Osteoblast (primary cell): Measurements from ENCODE around the gene KBTBD8. TPM values are rescaled to one million over a fixed set of nuclear protein-coding genes. Genes with fewer than 3 reads are reported as not detected.

ENCODE experiments used
- DNase-seq: peaks from one replicate; pipeline ENCODE4 v3.0.0; 2011; ENCODE audit warnings: low spot score, mixed read lengths; ENCODE audit not compliant: insufficient read length; ENCODE audit errors: missing footprints
- H2AFZ ChIP-seq: 2 replicates; pipeline ENCODE4 v1.6.0; 2011; ENCODE audit warnings: mild to moderate bottlenecking, low read length
- H3K27ac ChIP-seq: 2 replicates; pipeline ENCODE4 v1.5.1; 2011; ENCODE audit warnings: mild to moderate bottlenecking, low read depth, low read length, moderate library complexity
- H3K27me3 ChIP-seq: 2 replicates; pipeline ENCODE4 v1.6.0; 2012; ENCODE audit warnings: mild to moderate bottlenecking, control low read depth, inconsistent platforms, low read length, moderate library complexity; ENCODE audit not compliant: insufficient read depth
- H3K36me3 ChIP-seq: 2 replicates; pipeline ENCODE4 v1.5.1; 2011; ENCODE audit warnings: mild to moderate bottlenecking, low read length, control low read depth, moderate library complexity; ENCODE audit not compliant: insufficient read depth
- H3K4me1 ChIP-seq: 2 replicates; pipeline ENCODE4 v1.5.1; 2011; ENCODE audit warnings: mild to moderate bottlenecking, low read length, control low read depth, moderate library complexity; ENCODE audit not compliant: insufficient read depth
- H3K4me2 ChIP-seq: 2 replicates; pipeline ENCODE4 v1.6.0; 2011; ENCODE audit warnings: mild to moderate bottlenecking, low read length; ENCODE audit not compliant: insufficient read depth
- H3K4me3 ChIP-seq: fragments of 200-600 bp; sonication (generic); 3 replicates; pipeline ENCODE4 v1.5.1; 2012; ENCODE audit warnings: mild to moderate bottlenecking, low read length, inconsistent platforms; ENCODE audit not compliant: insufficient read depth
- H3K79me2 ChIP-seq: 2 replicates; pipeline ENCODE4 v1.6.0; 2012; ENCODE audit warnings: mild to moderate bottlenecking, low read length, control low read depth, inconsistent platforms; ENCODE audit not compliant: insufficient read depth
- H3K9me3 ChIP-seq: 2 replicates; pipeline ENCODE4 v1.5.1; 2011; ENCODE audit warnings: low read depth, low read length, control low read depth
- H4K20me1 ChIP-seq: 2 replicates; pipeline ENCODE4 v1.6.0; 2012; ENCODE audit warnings: mild to moderate bottlenecking, low read length, control low read depth; ENCODE audit not compliant: insufficient read depth
- total RNA-seq: library from RNA; depleted of rRNA; stranded (reverse); fragments of >200 nt; gene quantifications from 2 replicates; pipeline ENCODE4 v1.2.3, GENCODE V29; 2012
- TF ChIP-seq, protein P1 (sequence below): IDR thresholded peaks from 2 replicates; pipeline ENCODE4 v1.5.1; 2011; ENCODE audit warnings: mild to moderate bottlenecking, low read depth, low read length, moderate library complexity; ENCODE audit errors: extremely low read depth

KBTBD8 gene
- total RNA-seq, 1 donor = 1.1 TPM

DNA sequence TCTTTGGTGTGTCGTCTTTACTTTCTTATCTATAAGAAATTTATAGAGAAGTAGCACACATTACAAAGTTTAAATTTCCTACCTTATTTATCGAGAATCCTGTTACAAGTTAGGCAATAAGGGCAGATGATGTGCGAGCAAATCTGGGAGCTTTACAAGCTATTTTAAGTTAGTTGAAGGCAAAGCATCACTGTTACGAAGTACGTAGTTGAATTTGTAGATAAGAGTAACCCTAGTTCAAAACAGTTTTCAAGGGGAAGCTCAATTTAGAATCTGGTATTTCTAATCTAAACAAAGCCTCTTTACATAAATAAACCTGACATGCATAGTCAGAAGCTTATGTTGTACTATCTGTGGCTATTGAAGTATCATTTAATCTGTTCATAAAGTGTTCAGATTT lies 8.4 kb downstream of the KBTBD8 start:
- Histone ChIP-seq H3K79me2 (peaks cover 54% of the 10 kb centered on the region), H3K4me1 (no peaks in the 10 kb centered on the region), H3K36me3 (peaks cover 19% of the 10 kb centered on the region), H3K4me2 (no peak overlapping the region), H4K20me1 (no peaks in the 10 kb centered on the region), H2AFZ (no peak overlapping the region), H3K4me3 (no peak overlapping the region), H3K27ac (no peak overlapping the region), H3K9me3 (no peaks in the 10 kb centered on the region), H3K27me3 (no peaks in the 10 kb centered on the region)
- no peak for DNase-seq
- TF ChIP-seq, protein P1, sequence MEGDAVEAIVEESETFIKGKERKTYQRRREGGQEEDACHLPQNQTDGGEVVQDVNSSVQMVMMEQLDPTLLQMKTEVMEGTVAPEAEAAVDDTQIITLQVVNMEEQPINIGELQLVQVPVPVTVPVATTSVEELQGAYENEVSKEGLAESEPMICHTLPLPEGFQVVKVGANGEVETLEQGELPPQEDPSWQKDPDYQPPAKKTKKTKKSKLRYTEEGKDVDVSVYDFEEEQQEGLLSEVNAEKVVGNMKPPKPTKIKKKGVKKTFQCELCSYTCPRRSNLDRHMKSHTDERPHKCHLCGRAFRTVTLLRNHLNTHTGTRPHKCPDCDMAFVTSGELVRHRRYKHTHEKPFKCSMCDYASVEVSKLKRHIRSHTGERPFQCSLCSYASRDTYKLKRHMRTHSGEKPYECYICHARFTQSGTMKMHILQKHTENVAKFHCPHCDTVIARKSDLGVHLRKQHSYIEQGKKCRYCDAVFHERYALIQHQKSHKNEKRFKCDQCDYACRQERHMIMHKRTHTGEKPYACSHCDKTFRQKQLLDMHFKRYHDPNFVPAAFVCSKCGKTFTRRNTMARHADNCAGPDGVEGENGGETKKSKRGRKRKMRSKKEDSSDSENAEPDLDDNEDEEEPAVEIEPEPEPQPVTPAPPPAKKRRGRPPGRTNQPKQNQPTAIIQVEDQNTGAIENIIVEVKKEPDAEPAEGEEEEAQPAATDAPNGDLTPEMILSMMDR = no peak

DNA sequence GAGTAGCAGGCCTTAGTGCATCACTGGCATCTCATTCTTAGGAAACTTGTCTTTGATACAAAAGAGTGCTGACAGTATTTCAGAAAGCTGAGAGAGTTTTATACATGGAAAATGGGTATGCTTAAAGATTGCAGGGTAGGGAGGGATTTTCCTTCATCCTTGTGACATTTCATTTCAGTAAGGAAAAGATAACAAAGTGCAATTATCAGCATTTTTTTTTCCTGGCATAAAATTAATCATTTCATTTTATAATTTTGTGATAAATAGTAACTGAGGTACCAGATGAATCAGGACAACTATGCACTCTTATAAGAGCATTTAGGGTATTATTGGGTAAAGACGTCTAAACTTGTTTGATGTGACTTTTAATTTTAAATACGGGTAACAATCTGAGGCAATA lies 10.3 kb downstream of the KBTBD8 start:
- TF ChIP-seq, protein P1 = no peak
- no peak overlapping the region for H3K4me2 ChIP-seq
- no peaks in the 10 kb centered on the region for H3K9me3 ChIP-seq
- peaks cover 16% of the 10 kb centered on the region for H3K36me3 ChIP-seq
- H3K27ac ChIP-seq = no peak overlapping the region
- no peaks in the 10 kb centered on the region for H3K4me1 ChIP-seq
- no peak overlapping the region for H2AFZ ChIP-seq
- DNase-seq = no peak
- H3K27me3 ChIP-seq = no peaks in the 10 kb centered on the region
- H3K4me3 ChIP-seq = no peak overlapping the region
- no peaks in the 10 kb centered on the region for H4K20me1 ChIP-seq
- peaks cover 36% of the 10 kb centered on the region for H3K79me2 ChIP-seq

GRCh38 chr3:67009716-67010115 lies 11.6 kb downstream of the KBTBD8 start:
- TF ChIP-seq, protein P1 = no peak
- no peaks in the 10 kb centered on the region for H3K4me1 ChIP-seq
- peaks cover 27% of the 10 kb centered on the region for H3K79me2 ChIP-seq
- H3K27ac ChIP-seq = no peak overlapping the region
- no peaks in the 10 kb centered on the region for H4K20me1 ChIP-seq
- H3K9me3 ChIP-seq = no peaks in the 10 kb centered on the region
- H3K27me3 ChIP-seq = no peaks in the 10 kb centered on the region
- H2AFZ ChIP-seq = no peak overlapping the region
- peaks cover 8% of the 10 kb centered on the region for H3K36me3 ChIP-seq
- no peak overlapping the region for H3K4me2 ChIP-seq
- H3K4me3 ChIP-seq = no peak overlapping the region
- DNase-seq = no peak

DNA sequence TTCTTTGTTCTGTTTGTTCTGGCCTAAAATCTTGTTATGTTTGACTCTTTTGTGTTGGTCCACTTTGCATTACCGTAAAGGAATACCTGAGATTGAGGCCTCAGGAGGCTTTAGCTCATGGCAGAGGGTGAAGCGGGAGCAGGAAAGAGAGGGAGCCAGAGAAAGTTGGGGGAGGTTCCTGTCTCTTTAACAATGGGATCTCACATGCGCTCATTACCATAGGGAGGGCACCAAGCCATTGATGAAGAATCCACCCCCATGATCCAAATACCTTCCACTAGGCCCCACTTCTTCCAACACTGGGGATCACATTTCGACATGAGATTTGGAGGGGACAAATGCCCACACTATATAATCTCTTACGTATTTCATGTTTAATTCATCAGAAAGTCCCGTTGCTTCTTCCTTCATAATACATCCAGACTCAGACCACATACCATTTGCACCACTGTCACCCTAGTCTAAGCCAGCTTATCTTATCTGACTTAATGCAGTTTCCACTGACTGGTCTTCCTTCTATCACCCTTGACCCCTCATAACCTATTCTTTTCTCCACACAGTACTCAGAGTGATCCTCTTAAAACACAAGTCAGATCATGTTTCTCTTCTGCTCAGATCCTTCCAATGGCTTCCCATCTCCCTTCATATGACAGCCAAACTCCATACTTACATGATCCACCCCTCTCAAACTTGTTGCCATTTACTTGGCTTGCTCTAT lies 13.5 kb downstream of the KBTBD8 start:
- Histone ChIP-seq H2AFZ (no peak overlapping the region), H3K79me2 (peaks cover 11% of the 10 kb centered on the region), H4K20me1 (no peaks in the 10 kb centered on the region), H3K27ac (no peak overlapping the region), H3K4me2 (no peak overlapping the region), H3K36me3 (peaks cover 8% of the 10 kb centered on the region), H3K27me3 (no peaks in the 10 kb centered on the region), H3K4me1 (no peaks in the 10 kb centered on the region), H3K4me3 (no peak overlapping the region), H3K9me3 (no peaks in the 10 kb centered on the region)
- no peak for DNase-seq
- TF ChIP-seq, protein P1 = no peak
